Ovary (tissue), 3 donors: Measurements from ENCODE around the gene PDZD4.

Experiments used
- CTCF ChIP-seq, 3 donors: fragments of 450-650 bp in 2 of 3; fragments of 200-600 bp in 1 of 3; IDR thresholded peaks; one replicate each; pipeline versions ENCODE4 v1.5.1 to v1.8.0; 2016 to 2022; ENCODE audit warnings: antibody characterized with exemption in 3 of 3, mild to moderate bottlenecking in 1 of 3
- EP300 ChIP-seq: sonication (generic); formaldehyde crosslinking; IDR thresholded peaks from one replicate; pipeline ENCODE4 v1.6.1; 2017; ENCODE audit warnings: antibody characterized with exemption
- POLR2A ChIP-seq: fragments of 450-650 bp; IDR thresholded peaks from one replicate; pipeline ENCODE4 v1.6.1; 2017; ENCODE audit warnings: antibody characterized with exemption, mild to moderate bottlenecking, moderate library complexity
- donor health status: DM: no; HTN: no; CAD: no.

- TF ChIP-seq CTCF (IDR thresholded peaks at IDR 0.05), result no peak
- TF ChIP-seq POLR2A, result no peak
- no peak for TF ChIP-seq EP300
Measured at GRCh38 chrX:153861151-153861550, 30.8 kb upstream of the PDZD4 start.
